NCI-H1417 treated with DMSO at 0.1 percent for 48 hours (cell line): ENCODE data around the gene MAPK14.

Experiments
- DNase-seq: peaks from one replicate; lab custom pipeline; 2025; lab: John Stamatoyannopoulos, UW

The MAPK14 gene

GRCh38 chr6:36099869-36100483 lies 72.4 kb downstream of the MAPK14 start:
- DNase-seq = no peak

GRCh38 chr6:36101691-36102090 lies 74.1 kb downstream of the MAPK14 start:
- DNase-seq = no peak

GRCh38 chr6:36102853-36103252 lies 75.2 kb downstream of the MAPK14 start:
- no peak for DNase-seq

GRCh38 chr6:36104836-36105235 lies 77.2 kb downstream of the MAPK14 start:
- DNase-seq = no peak

GRCh38 chr6:36109092-36109491 lies 81.5 kb downstream of the MAPK14 start:
- DNase-seq = no peak

- no peak for DNase-seq
Observed at GRCh38 chr6:36110050-36110449, 82.4 kb downstream of the MAPK14 start.

GRCh38 chr6:36110863-36111262 lies 83.3 kb downstream of the MAPK14 start:
- no peak for DNase-seq

GRCh38 chr6:36111526-36111925 lies 83.9 kb downstream of the MAPK14 start:
- DNase-seq = no peak

- no peak for DNase-seq
Observed at GRCh38 chr6:36113049-36113448, 85.4 kb downstream of the MAPK14 start.

GRCh38 chr6:36113703-36114102 lies 86.1 kb downstream of the MAPK14 start:
- no peak for DNase-seq

- DNase-seq = no peak
Observed at GRCh38 chr6:36114798-36115408, 87.3 kb downstream of the MAPK14 start.

- DNase-seq = no peak
Observed at GRCh38 chr6:36115412-36115811, 87.8 kb downstream of the MAPK14 start.

GRCh38 chr6:36116066-36116864 lies 88.7 kb downstream of the MAPK14 start:
- DNase-seq = no peak

GRCh38 chr6:36116943-36117342 lies 89.3 kb downstream of the MAPK14 start:
- DNase-seq = no peak

- DNase-seq = no peak
Observed at GRCh38 chr6:36117658-36118549, 90.3 kb downstream of the MAPK14 start.

GRCh38 chr6:36118550-36119107 lies 91.0 kb downstream of the MAPK14 start:
- no peak for DNase-seq

- DNase-seq = no peak
Observed at GRCh38 chr6:36119209-36119608, 91.6 kb downstream of the MAPK14 start.

- no peak for DNase-seq
Observed at GRCh38 chr6:36120018-36120417, 92.4 kb downstream of the MAPK14 start.

GRCh38 chr6:36120539-36120938 lies 92.9 kb downstream of the MAPK14 start:
- DNase-seq = no peak

- no peak for DNase-seq
Observed at GRCh38 chr6:36120979-36121786, 93.6 kb downstream of the MAPK14 start.
